Epithelial cell of proximal tubule (primary cell): Measurements from ENCODE around the gene IPO4. TPM values are rescaled to one million over a fixed set of nuclear protein-coding genes. Genes with fewer than 3 reads are reported as not detected.
A peak's percentile ranks its signal among the peaks of the same experiment; 100 is the strongest.
"Not testable (repeated sequence)": the region's sequence is repeated elsewhere in the genome, so short reads cannot be mapped to it uniquely, and the experiment has no call there.

ENCODE experiments used
- DNase-seq: peaks from one replicate; pipeline ENCODE4 v3.0.0-alpha.2; 2011; ENCODE audit warnings: low read depth
- H3K4me3 ChIP-seq: 2 replicates; pipeline ENCODE4 v1.5.1; 2011; ENCODE audit warnings: low read depth, mild to moderate bottlenecking, low read length
- CTCF ChIP-seq: conservative IDR thresholded peaks from 2 replicates; pipeline ENCODE4 v1.5.1; 2012; ENCODE audit warnings: low read depth, mild to moderate bottlenecking, low read length
- total RNA-seq: library from RNA; depleted of rRNA; stranded (reverse); fragments of >200 nt; gene quantifications from 2 replicates; pipeline ENCODE4 v1.2.3, GENCODE V29; 2015

Gene IPO4
- total RNA-seq, 1 donor from 2014 or later, result 60.4 TPM

- no peak for DNase-seq
- H3K4me3 ChIP-seq, result no peak overlapping the region
- TF ChIP-seq CTCF, result no peak
Measured at GRCh38 chr14:24204163-24205146, 15.8 kb upstream of the IPO4 start.

GRCh38 chr14:24203249-24203886 lies 14.8 kb upstream of the IPO4 start:
- DNase-seq, H3K4me3 ChIP-seq: not testable (repeated sequence)

- not testable (repeated sequence) for DNase-seq, H3K4me3 ChIP-seq
Measured at GRCh38 chr14:24202538-24202937, 13.9 kb upstream of the IPO4 start.

GRCh38 chr14:24198814-24199524 lies 10.4 kb upstream of the IPO4 start:
- no peak for DNase-seq
- no peak for TF ChIP-seq CTCF
- no peak overlapping the region for H3K4me3 ChIP-seq

GRCh38 chr14:24197056-24197450 lies 8.4 kb upstream of the IPO4 start:
- DNase-seq, result no peak
- H3K4me3 ChIP-seq, result peak overlapping the region; percentile 74
- TF ChIP-seq CTCF, result no peak

- H3K4me3 ChIP-seq, result peak overlapping the region; percentile 74
- no peak for TF ChIP-seq CTCF
- DNase-seq, result no peak
Measured at GRCh38 chr14:24196071-24197055, 7.7 kb upstream of the IPO4 start.

GRCh38 chr14:24195186-24196070 lies 6.8 kb upstream of the IPO4 start, which contains the start of gene TM9SF1:
TM9SF1 (minus strand) TSS chr14:24195441; CDS start chr14:24195019, 422 bp downstream.
- H3K4me3 ChIP-seq, result peak within 1 kb of the TSS; percentile 74
- DNase-seq, result no peak
- no peak for TF ChIP-seq CTCF
